HL-60 (cell line): ENCODE measurements around the gene ZNF341.

Experiments
- REST ChIP-seq: IDR thresholded peaks from 2 replicates; pipeline ENCODE4 v1.6.1; 2012; ENCODE audit warnings: low read depth; ENCODE audit not compliant: insufficient replicate concordance
- TF ChIP-seq, protein P1 (sequence below): IDR thresholded peaks from one replicate; pipeline ENCODE4 v1.5.1; 2011; ENCODE audit warnings: low read length, control low read depth, inconsistent platforms; ENCODE audit not compliant: insufficient read depth

DNA sequence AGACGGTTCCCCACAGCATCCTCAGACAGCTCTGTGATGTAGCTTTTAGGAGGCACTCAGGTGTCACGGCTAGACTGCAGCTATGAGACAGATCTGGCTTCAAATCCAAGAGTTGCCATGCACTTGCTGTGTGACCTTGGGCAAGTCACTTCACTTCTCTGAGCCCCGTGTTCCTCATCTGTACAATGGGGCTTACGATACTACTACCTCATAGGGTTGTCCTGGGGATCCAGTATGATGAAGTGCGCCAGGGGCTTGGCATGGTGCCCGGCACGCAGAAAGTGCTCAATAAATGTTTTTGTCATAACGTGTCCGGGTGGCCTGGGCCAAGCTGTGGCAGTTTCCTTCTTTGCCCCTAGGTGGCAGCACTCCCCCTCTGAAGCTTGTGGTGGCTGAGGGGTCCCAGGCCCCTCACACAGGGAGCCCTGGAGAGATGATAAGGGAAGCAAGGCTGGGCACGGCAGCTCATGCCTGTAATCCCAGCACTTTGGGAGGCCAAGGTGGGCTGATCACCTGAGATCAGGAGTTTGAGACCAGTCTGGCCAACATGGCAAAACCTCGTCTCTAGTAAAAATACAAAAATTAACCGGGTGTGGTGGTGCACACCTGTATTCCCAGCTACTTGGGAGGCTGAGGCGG, 60.3 kb downstream of the ZNF341 start:
- TF ChIP-seq, protein P1, sequence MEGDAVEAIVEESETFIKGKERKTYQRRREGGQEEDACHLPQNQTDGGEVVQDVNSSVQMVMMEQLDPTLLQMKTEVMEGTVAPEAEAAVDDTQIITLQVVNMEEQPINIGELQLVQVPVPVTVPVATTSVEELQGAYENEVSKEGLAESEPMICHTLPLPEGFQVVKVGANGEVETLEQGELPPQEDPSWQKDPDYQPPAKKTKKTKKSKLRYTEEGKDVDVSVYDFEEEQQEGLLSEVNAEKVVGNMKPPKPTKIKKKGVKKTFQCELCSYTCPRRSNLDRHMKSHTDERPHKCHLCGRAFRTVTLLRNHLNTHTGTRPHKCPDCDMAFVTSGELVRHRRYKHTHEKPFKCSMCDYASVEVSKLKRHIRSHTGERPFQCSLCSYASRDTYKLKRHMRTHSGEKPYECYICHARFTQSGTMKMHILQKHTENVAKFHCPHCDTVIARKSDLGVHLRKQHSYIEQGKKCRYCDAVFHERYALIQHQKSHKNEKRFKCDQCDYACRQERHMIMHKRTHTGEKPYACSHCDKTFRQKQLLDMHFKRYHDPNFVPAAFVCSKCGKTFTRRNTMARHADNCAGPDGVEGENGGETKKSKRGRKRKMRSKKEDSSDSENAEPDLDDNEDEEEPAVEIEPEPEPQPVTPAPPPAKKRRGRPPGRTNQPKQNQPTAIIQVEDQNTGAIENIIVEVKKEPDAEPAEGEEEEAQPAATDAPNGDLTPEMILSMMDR, result peak; percentile 73
- no peak for TF ChIP-seq REST
